ENCODE data around the gene PITPNB. TPM values are rescaled to one million over a fixed set of nuclear protein-coding genes. Genes with fewer than 3 reads are reported as not detected.

Gene PITPNB
- total and polyA plus RNA-seq, 11 donors = 13.6 to 84.7 (median 46.7) TPM

DNA sequence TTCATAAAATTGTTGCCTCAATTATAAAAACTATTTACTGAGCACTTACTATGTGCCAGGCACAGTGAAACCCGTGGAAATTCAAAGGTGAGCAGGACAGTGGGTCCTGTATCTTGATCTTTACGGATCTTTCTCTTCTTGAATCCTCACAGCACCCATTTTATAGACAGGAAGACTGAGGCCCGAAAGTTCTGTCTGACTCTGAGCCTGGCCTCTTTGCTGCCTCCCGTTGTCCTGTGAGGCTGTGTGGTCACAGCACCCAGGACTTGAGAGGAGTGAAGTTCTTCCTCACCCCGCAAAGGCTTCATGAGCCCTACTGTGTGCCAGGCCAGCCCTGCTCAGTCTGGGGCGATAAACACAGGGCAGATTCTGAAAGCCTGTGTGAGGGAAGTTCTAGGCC lies 104.1 kb downstream of the PITPNB start:
- WGBS, 4 donors = 87 to 91% (median 88%) methylated on average over 5 to 6 of the region's 6 CpGs
- Histone ChIP-seq H3K4me3 (no peak overlapping the region), H3K4me1 (peaks cover 0 to 11% (median 2%) of the 10 kb centered on the region in 12 donors), H3K36me3 (no peaks in the 10 kb centered on the region), H3K9me3 (peaks cover 0 to 3% (median 0%) of the 10 kb centered on the region in 12 donors), H3K27ac (no peak overlapping the region), H3K27me3 (no peaks in the 10 kb centered on the region)
- TF ChIP-seq, protein P1, sequence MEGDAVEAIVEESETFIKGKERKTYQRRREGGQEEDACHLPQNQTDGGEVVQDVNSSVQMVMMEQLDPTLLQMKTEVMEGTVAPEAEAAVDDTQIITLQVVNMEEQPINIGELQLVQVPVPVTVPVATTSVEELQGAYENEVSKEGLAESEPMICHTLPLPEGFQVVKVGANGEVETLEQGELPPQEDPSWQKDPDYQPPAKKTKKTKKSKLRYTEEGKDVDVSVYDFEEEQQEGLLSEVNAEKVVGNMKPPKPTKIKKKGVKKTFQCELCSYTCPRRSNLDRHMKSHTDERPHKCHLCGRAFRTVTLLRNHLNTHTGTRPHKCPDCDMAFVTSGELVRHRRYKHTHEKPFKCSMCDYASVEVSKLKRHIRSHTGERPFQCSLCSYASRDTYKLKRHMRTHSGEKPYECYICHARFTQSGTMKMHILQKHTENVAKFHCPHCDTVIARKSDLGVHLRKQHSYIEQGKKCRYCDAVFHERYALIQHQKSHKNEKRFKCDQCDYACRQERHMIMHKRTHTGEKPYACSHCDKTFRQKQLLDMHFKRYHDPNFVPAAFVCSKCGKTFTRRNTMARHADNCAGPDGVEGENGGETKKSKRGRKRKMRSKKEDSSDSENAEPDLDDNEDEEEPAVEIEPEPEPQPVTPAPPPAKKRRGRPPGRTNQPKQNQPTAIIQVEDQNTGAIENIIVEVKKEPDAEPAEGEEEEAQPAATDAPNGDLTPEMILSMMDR (IDR thresholded peaks at IDR 0.05) = no peak
- TF ChIP-seq POLR2A (IDR thresholded peaks at IDR 0.05) = no peak
- intact Hi-C loops (cut with DNase I) = loop anchor here in 4 of 10 donors (5.0 to 10.0 kb wide), 4 partner anchors 710 to 1140 kb away; no protein-coding TSS in a partner anchor
- ATAC-seq (no peak), DNase-seq (no peak)

DNA sequence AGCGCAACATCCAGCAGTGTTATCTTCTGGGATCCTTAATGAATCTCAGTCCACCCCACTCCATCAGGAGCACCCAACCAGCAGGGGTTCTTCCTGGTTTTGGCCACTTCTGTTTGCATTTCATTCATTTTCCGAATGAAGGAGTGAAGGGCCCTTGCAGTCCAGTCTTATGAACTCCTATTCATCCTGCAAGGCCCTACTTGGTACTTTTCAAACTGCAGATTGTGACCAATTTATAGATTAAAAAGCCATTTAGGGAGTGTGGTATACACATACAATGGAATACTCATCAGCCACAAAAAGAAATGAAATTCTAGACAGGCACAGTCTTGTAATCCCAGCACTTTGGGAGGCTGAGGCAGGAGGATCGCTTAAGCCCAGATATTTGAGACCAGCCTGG lies 107.3 kb downstream of the PITPNB start:
- DNase-seq = no peak
- Histone ChIP-seq H3K4me3 (no peak overlapping the region), H3K27me3 (no peaks in the 10 kb centered on the region), H3K27ac (no peak overlapping the region), H3K9me3 (no peaks in the 10 kb centered on the region), H3K36me3 (no peaks in the 10 kb centered on the region), H3K4me1 (peaks cover 0 to 17% (median 2%) of the 10 kb centered on the region in 12 donors)
- TF ChIP-seq, protein P1 (IDR thresholded peaks at IDR 0.05) = no peak
- TF ChIP-seq POLR2A (IDR thresholded peaks at IDR 0.05) = no peak
- ATAC-seq = no peak
- WGBS, 4 donors = 92 to 96% (median 93%) methylated on average over 3 of the region's 3 CpGs
- intact Hi-C loops (cut with DNase I) = loop anchor here in 4 of 10 donors (5.0 to 10.0 kb wide), 4 partner anchors 707 to 1137 kb away; no protein-coding TSS in a partner anchor

DNA sequence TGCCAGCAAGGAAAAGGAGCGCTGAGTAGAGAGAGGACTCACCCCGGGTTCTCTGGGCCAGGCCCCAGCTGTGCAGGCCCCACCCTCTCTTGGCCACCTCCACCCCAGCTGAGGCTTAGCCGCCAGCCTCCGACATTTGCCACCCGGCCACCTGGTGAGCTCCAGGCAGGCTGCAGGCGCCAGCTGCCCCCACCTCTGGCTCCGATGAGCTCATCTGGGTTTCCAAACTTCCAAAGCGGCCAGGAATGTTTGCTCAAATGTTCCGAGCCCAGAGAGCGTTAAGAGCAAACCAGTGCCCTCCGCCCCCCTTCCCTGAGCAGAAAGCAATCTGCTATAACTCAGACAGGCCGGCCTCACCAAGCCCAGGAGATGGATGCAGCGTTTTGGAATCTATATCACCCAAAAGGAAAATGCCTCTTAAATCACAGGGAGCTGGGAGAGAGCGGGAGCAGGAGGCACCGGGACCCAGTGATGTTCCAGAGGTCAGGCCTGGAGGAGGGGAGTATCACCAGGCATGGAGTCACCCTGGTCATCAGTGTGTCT lies 108.4 kb downstream of the PITPNB start:
- ATAC-seq (peak; percentile 30 to 85 (median 76)), DNase-seq (peak in 4 of 5 donors; percentile 60 to 80 (median 67))
- Histone ChIP-seq H3K36me3 (no peaks in the 10 kb centered on the region), H3K9me3 (no peaks in the 10 kb centered on the region), H3K4me3 (peak overlapping the region in 1 of 12 donors; percentile 6), H3K27me3 (no peaks in the 10 kb centered on the region), H3K27ac (peak overlapping the region in 7 of 12 donors; percentile 3 to 65 (median 26)), H3K4me1 (peaks cover 0 to 17% (median 2%) of the 10 kb centered on the region in 12 donors)
- TF ChIP-seq, protein P1 (IDR thresholded peaks at IDR 0.05) = no peak
- TF ChIP-seq POLR2A (IDR thresholded peaks at IDR 0.05) = no peak
- WGBS, 4 donors = 61 to 74% (median 67%) methylated on average over 5 to 15 of the region's 15 CpGs
- intact Hi-C loops (cut with DNase I) = loop anchor here in 4 of 10 donors (5.0 to 10.0 kb wide), 4 partner anchors 706 to 1136 kb away; no protein-coding TSS in a partner anchor

- no peaks in the 10 kb centered on the region for H3K36me3 ChIP-seq
- no peak for DNase-seq
- peaks cover 0 to 17% (median 2%) of the 10 kb centered on the region in 12 donors for H3K4me1 ChIP-seq
- no peak for TF ChIP-seq POLR2A (IDR thresholded peaks at IDR 0.05)
- TF ChIP-seq, protein P1 (IDR thresholded peaks at IDR 0.05) = no peak
- H3K9me3 ChIP-seq = no peaks in the 10 kb centered on the region
- 60 to 66% (median 62%) methylated on average over 17 of the region's 17 CpGs for WGBS, 4 donors
- ATAC-seq = peak in 2 of 4 donors; percentile 55 to 61
- peak overlapping the region in 7 of 12 donors; percentile 3 to 65 (median 26) for H3K27ac ChIP-seq
- H3K4me3 ChIP-seq = peak overlapping the region in 1 of 12 donors; percentile 6
- intact Hi-C loops (cut with DNase I) = loop anchor here in 8 of 10 donors (5.0 to 10.0 kb wide), 8 partner anchors 175 to 1135 kb away; no protein-coding TSS in a partner anchor
- no peaks in the 10 kb centered on the region for H3K27me3 ChIP-seq
Measured at GRCh38 chr22:27809700-27810608, 109.1 kb downstream of the PITPNB start.
